ENCODE results near the gene ELOF1. TPM values are rescaled to one million over a fixed set of nuclear protein-coding genes. Genes with fewer than 3 reads are reported as not detected.
"Not testable (repeated sequence)": the region's sequence is repeated elsewhere in the genome, so short reads cannot be mapped to it uniquely, and the experiment has no call there.

Gene ELOF1
- 56.3 TPM for total RNA-seq

DNA sequence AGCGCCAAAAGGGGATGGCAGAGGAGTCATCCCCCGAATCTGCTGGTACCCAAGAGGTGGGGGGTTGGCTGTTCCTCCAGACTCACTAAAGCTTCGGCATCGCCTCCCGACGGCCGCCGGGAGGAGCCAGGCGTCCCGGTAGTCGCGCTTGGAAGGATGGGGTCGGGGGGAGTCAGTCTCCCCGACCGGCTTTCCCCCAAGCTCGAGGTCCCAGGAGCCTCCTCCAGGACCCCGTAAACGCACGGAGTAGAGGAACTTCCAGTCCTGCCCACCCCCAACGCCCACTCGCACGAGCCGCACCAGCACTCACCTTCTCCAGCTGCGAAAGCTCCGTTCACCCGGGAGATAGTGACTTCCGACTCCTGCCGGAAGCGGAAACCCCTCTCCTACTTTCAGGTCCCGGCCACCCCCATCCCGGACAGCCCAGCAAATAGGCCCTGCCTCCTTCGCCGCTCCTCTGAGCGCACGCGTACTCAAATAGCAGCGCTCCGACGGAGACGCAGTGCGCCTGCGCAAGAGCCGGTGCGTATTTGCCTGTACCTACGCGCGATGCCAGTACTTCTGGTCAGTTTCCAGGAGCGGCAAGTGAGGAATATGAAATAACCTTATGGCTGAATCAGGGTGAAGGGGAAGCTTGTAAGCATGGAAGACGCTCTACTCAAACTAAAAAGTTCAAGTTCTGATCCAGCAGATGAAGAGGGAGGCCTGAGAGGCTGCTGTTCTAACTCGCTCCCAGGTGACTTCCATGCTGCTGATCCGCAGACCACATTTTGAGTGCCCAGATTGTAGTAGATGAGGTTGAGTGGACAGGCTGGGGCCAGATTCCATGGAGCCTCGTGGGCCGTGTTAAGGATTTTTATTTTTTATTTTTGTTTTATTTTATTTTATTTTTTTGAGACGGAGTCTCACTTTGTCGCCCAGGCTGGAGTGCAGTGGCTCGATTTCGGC lies at the start of gene ELOF1:
ELOF1 (minus strand) TSS at position 350 of the 948 bp plus-strand sequence. CDS start 4,883 bp downstream, outside the sequence.
- DNase-seq (ENCODE audit: low read depth in 2 of 3, low spot score in 2 of 3), result peak; percentile 93 to 98 (median 98)

GRCh38 chr19:11606484-11606883 lies 47.5 kb upstream of the ELOF1 start:
- no peak for DNase-seq (ENCODE audit: low read depth in 2 of 3, low spot score in 2 of 3)

GRCh38 chr19:11599704-11600103 lies 40.7 kb upstream of the ELOF1 start:
- DNase-seq (ENCODE audit: low read depth in 2 of 3, low spot score in 2 of 3), result not testable (repeated sequence)

- DNase-seq (ENCODE audit: low read depth in 2 of 3, low spot score in 2 of 3), result no peak
Observed at GRCh38 chr19:11598746-11599145, 39.7 kb upstream of the ELOF1 start.

- no peak for DNase-seq (ENCODE audit: low read depth in 2 of 3, low spot score in 2 of 3)
Observed at GRCh38 chr19:11598103-11598483, 39.1 kb upstream of the ELOF1 start.

DNA sequence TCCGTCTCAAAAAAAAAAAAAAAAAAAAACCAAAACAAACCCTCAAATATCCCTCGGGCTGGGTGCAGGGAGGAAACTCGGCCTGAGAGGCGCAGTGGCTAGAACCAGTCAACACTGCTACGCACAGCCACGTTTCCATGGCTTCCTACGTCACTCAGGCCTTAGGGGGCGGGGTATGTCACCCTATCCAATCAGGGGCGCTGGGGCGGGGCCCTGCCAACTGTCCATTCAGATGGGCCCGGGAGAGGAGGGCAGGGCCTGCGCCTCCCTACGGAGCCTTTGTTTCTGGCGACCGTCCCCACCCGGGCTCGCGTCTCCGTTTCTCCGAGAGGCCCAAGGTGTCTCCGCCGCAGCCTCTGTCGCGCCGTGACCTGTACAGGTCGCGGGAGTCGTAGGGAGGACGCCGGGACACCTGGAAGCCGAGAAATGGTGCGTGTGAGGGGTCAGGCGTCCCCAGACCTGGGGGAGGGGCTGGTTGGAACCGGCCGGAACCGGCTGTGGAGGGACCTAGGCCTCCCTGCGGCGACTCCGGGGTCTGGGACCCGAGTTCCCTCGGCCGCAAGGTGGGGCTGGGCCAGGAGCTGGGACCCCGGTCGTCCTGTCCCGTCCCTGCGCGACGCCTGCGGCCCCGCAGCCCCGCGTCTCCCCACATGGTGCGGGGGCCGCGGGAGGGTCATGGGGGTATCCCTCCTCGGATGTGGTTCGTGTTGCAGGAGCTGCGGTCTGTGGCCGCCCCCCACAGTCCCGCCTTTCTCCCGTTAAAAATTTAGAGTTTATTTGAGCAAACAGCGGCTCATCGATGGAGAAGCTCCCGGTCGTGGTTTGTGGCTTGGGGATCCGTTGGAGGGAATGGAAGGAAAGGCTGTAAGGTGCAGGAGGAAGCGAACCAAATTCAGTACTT lies 38.4 kb upstream of the ELOF1 start, which contains the start of gene ZNF627:
ZNF627 (plus strand) TSS at position 282 of the 901 bp plus-strand sequence; CDS start at position 427, 145 bp downstream.
- DNase-seq (ENCODE audit: low read depth in 2 of 3, low spot score in 2 of 3), result peak; percentile 85 to 100 (median 99)

DNA sequence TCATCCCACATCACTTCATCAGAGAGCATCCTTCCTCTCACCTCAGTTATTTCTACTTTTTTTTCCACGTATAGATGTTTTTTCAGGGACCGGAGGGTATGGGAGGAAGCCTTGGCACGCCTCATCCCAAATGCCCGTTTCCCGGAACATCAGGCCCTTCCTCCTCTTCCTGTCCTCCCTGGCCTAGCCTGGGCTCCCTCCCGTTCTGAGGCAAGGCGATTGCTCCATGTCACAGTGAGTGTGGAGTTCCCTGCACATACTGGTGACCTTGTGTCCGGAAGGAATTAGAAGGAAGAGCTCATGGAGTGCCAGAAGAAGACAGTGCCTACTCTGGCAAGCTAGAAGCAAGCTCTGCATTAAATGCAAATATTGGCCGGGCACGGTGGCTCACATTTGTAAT lies 37.1 kb upstream of the ELOF1 start:
- DNase-seq (ENCODE audit: low read depth in 2 of 3, low spot score in 2 of 3), result no peak

DNA sequence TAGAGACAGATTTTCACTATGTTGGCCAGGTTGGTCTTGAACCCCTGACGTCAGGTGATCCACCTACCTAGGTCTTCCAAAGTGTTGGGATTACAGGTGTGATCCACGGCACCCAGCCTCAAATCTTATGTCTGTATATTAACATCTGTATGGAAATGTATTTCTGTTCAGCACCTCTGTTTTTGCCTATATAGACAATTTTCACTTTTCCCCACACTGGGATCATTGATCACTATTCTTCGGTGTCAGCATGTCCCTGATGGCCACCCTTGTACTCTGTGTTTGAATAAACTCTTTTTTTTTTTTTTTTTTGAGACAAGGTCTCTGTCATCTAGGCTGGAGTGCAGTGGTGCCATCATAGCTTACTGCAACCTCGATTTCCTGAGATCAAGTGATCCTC lies 35.1 kb upstream of the ELOF1 start:
- no peak for DNase-seq (ENCODE audit: low read depth in 2 of 3, low spot score in 2 of 3)

DNA sequence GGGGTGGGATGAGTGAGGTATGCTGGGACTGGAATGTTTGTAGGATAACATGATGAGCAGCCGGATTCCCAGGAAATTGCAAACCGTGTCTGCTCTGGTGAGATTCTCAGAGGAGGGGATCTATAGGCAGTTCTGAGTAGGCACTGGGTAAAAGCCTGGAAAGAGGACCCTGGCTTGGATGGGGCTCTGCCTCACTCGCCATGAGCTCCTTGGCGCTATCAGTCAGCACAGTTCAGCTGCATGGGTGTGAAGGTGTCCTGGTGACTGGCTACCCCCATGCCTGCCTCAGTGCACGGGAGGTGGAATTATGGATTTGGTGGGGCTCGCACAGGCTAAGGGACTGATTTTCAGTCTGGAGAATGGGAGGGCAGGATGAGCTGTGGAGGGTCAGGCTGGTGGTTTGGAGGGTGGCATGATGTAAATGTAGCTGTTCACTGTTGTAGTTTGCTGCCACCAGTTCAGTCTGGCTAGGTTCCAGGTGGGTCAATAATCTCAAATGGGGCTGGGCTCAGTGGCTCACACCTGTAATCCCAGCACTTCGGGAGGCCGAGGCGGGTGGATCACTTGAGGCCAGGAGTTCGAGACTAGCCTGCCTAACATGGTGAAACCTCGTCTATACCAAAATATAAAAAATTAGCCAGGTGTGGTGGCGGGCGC lies 29.1 kb upstream of the ELOF1 start:
- DNase-seq (ENCODE audit: low read depth in 2 of 3, low spot score in 2 of 3), result no peak

DNA sequence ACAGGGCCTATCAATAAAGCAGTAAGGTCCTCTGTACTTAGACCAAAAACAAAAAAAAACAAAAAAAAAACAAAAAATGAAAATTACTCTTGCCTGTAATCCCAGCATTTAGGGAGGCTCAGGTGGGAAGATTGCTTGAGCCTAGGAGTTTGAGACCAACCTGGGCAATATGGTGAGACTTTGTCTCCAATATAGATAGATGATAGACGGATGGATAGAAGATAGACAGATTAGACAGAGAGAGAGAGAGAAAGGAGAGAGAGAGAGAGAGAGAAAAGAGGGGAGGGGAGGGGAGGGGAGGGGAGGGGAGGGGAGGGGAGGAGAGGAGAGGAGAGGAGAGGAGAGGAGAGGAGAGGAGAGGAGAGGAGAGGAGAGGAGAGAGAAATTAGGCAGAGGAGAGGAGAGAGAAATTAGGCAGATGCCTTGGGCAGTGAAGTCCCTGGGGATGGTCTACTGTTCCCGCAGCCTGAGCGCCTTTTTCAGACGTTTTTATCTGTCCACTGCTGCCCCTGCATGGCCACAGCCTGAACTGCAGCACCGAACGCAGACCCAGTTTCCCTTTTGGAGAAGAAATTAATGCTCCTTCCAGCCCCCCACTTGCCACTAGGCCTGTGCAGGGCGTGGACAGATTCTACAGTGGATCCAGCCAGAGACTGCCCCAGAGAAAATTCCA lies 28.4 kb upstream of the ELOF1 start:
- peak; percentile 52 to 78 (median 67) for DNase-seq (ENCODE audit: low read depth in 2 of 3, low spot score in 2 of 3)

- peak in 2 of 3 donors; percentile 43 to 69 for DNase-seq (ENCODE audit: low read depth in 2 of 3, low spot score in 2 of 3)
Observed at GRCh38 chr19:11586331-11586730, 27.3 kb upstream of the ELOF1 start.

GRCh38 chr19:11581740-11582139 lies 22.7 kb upstream of the ELOF1 start:
- DNase-seq (ENCODE audit: low read depth in 2 of 3, low spot score in 2 of 3), result peak in 2 of 3 donors; percentile 29 to 45

GRCh38 chr19:11580116-11580515 lies 21.1 kb upstream of the ELOF1 start:
- DNase-seq (ENCODE audit: low read depth in 2 of 3, low spot score in 2 of 3), result peak in 1 of 3 donors; percentile 31

GRCh38 chr19:11578258-11579142 lies 19.5 kb upstream of the ELOF1 start:
- DNase-seq (ENCODE audit: low read depth in 2 of 3, low spot score in 2 of 3), result peak in 2 of 3 donors; percentile 55 to 64

DNA sequence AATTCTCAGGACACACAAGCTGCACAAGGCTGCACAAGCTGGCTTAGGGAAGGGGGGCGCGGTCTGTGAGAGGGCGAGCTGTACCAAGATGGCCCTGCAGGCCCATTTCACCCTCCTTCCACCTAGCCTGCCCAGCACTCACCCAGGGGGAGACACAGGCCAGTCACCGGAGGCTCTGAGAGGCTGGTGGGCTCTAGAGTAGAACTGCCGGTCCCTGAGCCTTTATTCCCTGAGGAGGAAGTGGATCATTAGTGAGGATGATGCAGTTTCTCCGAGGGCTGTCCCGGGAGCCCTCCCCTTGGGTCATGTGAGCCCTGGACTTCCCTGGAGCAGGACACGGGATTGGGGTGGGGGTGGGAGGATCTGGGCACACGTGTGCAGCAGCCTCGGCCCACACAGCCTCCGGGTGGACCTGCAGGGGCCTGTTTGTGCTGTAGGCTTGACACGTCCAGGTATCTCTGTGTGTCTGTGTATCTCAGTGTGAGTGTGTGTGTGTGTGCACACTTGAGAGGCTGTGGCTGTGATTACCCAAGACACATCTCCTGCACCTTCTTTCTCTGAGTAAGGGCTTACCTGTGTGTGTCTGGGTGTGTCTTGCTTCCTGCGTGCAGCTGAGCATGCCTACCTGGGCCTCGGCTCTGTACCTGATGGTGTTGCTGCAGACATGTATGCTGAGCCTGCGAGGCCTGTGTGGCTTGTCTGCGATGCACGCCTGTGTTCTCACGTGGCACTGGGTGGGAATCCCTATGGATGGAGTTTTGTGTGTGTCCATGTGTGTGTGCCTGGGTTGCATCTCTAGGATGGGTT lies 18.6 kb upstream of the ELOF1 start, which contains the start of gene ACP5:
ACP5 (minus strand) TSS at position 195 of the 807 bp plus-strand sequence. CDS start 328 bp downstream, outside the sequence.
- no peak for DNase-seq (ENCODE audit: low read depth in 2 of 3, low spot score in 2 of 3)

- DNase-seq (ENCODE audit: low read depth in 2 of 3, low spot score in 2 of 3), result no peak
Observed at GRCh38 chr19:11576227-11576626, 17.2 kb upstream of the ELOF1 start.

GRCh38 chr19:11574689-11575088 lies 15.7 kb upstream of the ELOF1 start:
- DNase-seq (ENCODE audit: low read depth in 2 of 3, low spot score in 2 of 3), result no peak

DNA sequence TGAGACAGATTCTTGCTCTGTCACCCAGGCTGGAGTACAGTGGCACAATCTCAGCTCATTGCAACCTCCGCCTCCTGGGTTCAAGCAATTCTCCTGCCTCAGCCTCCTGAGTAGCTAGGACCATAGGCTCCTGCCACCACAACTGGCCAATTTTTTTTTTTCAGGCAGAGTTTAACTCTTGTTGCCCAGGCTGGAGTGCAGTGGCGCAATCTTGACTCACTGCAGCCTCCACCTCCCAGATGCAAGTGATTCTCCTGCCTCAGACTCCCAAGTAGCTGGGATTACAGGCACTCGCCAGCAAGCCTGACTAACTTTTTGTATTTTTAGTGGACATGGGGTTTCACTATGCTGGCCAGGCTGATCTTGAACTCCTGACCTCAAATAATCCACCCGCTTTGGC lies 14.7 kb upstream of the ELOF1 start:
- DNase-seq (ENCODE audit: low read depth in 2 of 3, low spot score in 2 of 3), result not testable (repeated sequence)

All from hematopoietic multipotent progenitor cell (in vitro differentiated cells).